H1 (cell line): ENCODE measurements around the gene FAM120A. TPM values are rescaled to one million over a fixed set of nuclear protein-coding genes. Genes with fewer than 3 reads are reported as not detected.

Source experiments
- CTCF ChIA-PET: fragments of 300-600 bp; sonication (Branson Sonifier 250); formaldehyde crosslinking; loops from one replicate; lab custom pipeline; 2021; ENCODE audit not compliant: partially characterized antibody; lab: Charles Lee
- POLR2A ChIA-PET: fragments of 300-600 bp; sonication (Branson Sonifier 250); formaldehyde crosslinking; loops from one replicate; lab custom pipeline; 2021; ENCODE audit warnings: inconsistent platforms; ENCODE audit not compliant: partially characterized antibody; lab: Charles Lee
- DNase-seq, 2 experiments: peaks; one replicate each; pipeline versions ENCODE4 v3.0.0 to v3.0.0-alpha.2; 2010 to 2022; ENCODE audit warnings: low spot score in 2 of 2, low read depth in 1 of 2, mixed read lengths in 1 of 2
- FAIRE-seq: peaks from 2 replicates; lab custom pipeline; 2011; peaks lifted over from hg19 to GRCh38; lab: Jason Lieb, UNC
- H2AFZ ChIP-seq: 2 replicates; pipeline ENCODE4 v1.8.1; 2012; ENCODE audit warnings: low read length, inconsistent platforms
- H2AK5ac ChIP-seq: 2 replicates; pipeline ENCODE4 v1.6.1; 2013; ENCODE audit warnings: low read depth, low read length
- H2BK120ac ChIP-seq: replicated peaks from 2 replicates; pipeline ENCODE3; 2013; ENCODE audit warnings: low read depth, low read length, inconsistent platforms
- H2BK12ac ChIP-seq: 2 replicates; pipeline ENCODE4 v1.6.1; 2013; ENCODE audit warnings: low read depth, low read length
- H2BK15ac ChIP-seq: 2 replicates; pipeline ENCODE4 v1.6.1; 2013; ENCODE audit warnings: low read length
- H2BK20ac ChIP-seq: 2 replicates; pipeline ENCODE4 v1.6.1; 2013; ENCODE audit warnings: low read length
- H2BK5ac ChIP-seq: 2 replicates; pipeline ENCODE4 v1.6.1; 2013; ENCODE audit warnings: low read depth, low read length
- H3K14ac ChIP-seq: 2 replicates; pipeline ENCODE4 v1.6.1; 2013; ENCODE audit warnings: inconsistent platforms; ENCODE audit not compliant: insufficient read length
- H3K18ac ChIP-seq: 2 replicates; pipeline ENCODE4 v1.6.1; 2013; ENCODE audit warnings: low read length; ENCODE audit errors: extremely low read depth
- H3K23ac ChIP-seq: 2 replicates; pipeline ENCODE4 v1.6.1; 2013; ENCODE audit warnings: inconsistent platforms; ENCODE audit not compliant: insufficient read length
- H3K23me2 ChIP-seq: 2 replicates; pipeline ENCODE4 v1.6.1; 2013; ENCODE audit warnings: low read depth, low read length
- H3K27ac ChIP-seq: 2 replicates; pipeline ENCODE4 v1.6.1; 2011; ENCODE audit warnings: low read depth, low read length, inconsistent platforms
- H3K27me3 ChIP-seq, 4 experiments: replicated peaks in 1 of 4; 1 replicate in 1 of 4; 2 replicates in 3 of 4; pipeline versions ENCODE4 v1.6.1 to v1.8.1; 2011 to 2013; ENCODE audit warnings: low read length in 3 of 4, mild to moderate bottlenecking in 3 of 4, inconsistent platforms in 2 of 4, mixed read lengths in 2 of 4, moderate library complexity in 1 of 4; ENCODE audit not compliant: control insufficient read depth in 3 of 4, insufficient read depth in 3 of 4; ENCODE audit errors: extremely low read depth in 1 of 4
- H3K36me3 ChIP-seq, 4 experiments: 2 replicates each; pipeline versions ENCODE4 v1.6.1 to v1.8.1; 2011 to 2013; ENCODE audit warnings: mild to moderate bottlenecking in 4 of 4, low read length in 3 of 4, moderate library complexity in 2 of 4, control low read depth in 1 of 4, inconsistent platforms in 1 of 4; ENCODE audit not compliant: insufficient read depth in 4 of 4, control insufficient read depth in 2 of 4
- H3K4ac ChIP-seq: replicated peaks from 2 replicates; pipeline ENCODE3; 2013; ENCODE audit warnings: low read length, low read depth, mixed read lengths, inconsistent platforms; ENCODE audit not compliant: insufficient read length
- H3K4me1 ChIP-seq, 4 experiments: replicated peaks in 1 of 4; 1 replicate in 1 of 4; 2 replicates in 3 of 4; pipeline versions ENCODE4 v1.6.1 to v1.8.1; 2011 to 2013; ENCODE audit warnings: low read length in 3 of 4, inconsistent platforms in 2 of 4, mixed read lengths in 1 of 4; ENCODE audit not compliant: insufficient read depth in 4 of 4, control insufficient read depth in 3 of 4
- H3K4me2 ChIP-seq, 2 experiments: 2 replicates each; pipeline versions ENCODE4 v1.6.1 to v1.8.1; 2011 to 2013; ENCODE audit warnings: low read depth in 2 of 2, low read length in 2 of 2, control low read depth in 1 of 2, inconsistent platforms in 1 of 2, mild to moderate bottlenecking in 1 of 2; ENCODE audit not compliant: insufficient read depth in 1 of 2
- H3K4me3 ChIP-seq, 4 experiments: fragments of 200-600, 300-600 bp in 1 of 4; sonication (generic), shearing (Covaris generic), sonication (Bioruptor Twin) in 1 of 4; 2 replicates each; pipeline versions ENCODE4 v1.5.1 to v1.8.1; 2011 to 2016; ENCODE audit warnings: low read length in 4 of 4, low read depth in 3 of 4, control low read depth in 2 of 4, inconsistent platforms in 2 of 4, mild to moderate bottlenecking in 2 of 4, mixed read lengths in 1 of 4, moderate library complexity in 1 of 4; ENCODE audit not compliant: insufficient read depth in 2 of 4; ENCODE audit errors: extremely low read depth in 1 of 4
- H3K56ac ChIP-seq: replicated peaks from 2 replicates; pipeline ENCODE3; 2013; ENCODE audit warnings: low read depth, mild to moderate bottlenecking, mixed read lengths, low read length, inconsistent platforms; ENCODE audit not compliant: insufficient read length
- H3K79me1 ChIP-seq: 2 replicates; pipeline ENCODE4 v1.6.1; 2013; ENCODE audit warnings: low read depth, low read length, control low read depth
- H3K79me2 ChIP-seq, 2 experiments: 2 replicates each; pipeline versions ENCODE4 v1.6.1 to v1.8.1; 2012 to 2013; ENCODE audit warnings: low read length in 2 of 2, mild to moderate bottlenecking in 2 of 2, inconsistent platforms in 1 of 2; ENCODE audit not compliant: insufficient read depth in 2 of 2, control insufficient read depth in 1 of 2
- H3K9ac ChIP-seq, 4 experiments: replicated peaks in 1 of 4; 1 replicate in 1 of 4; 2 replicates in 3 of 4; pipeline versions ENCODE4 v1.6.1 to v1.8.1; 2011 to 2013; ENCODE audit warnings: low read depth in 3 of 4, low read length in 3 of 4, control low read depth in 2 of 4, mild to moderate bottlenecking in 2 of 4, moderate library complexity in 2 of 4, inconsistent platforms in 1 of 4; ENCODE audit errors: extremely low read depth in 1 of 4
- H3K9me3 ChIP-seq, 2 experiments: 2 replicates each; pipeline versions ENCODE4 v1.6.1 to v1.8.1; 2012 to 2013; ENCODE audit warnings: mild to moderate bottlenecking in 2 of 2, moderate library complexity in 2 of 2, control low read depth in 1 of 2, inconsistent platforms in 1 of 2, low read depth in 1 of 2, low read length in 1 of 2, mixed read lengths in 1 of 2; ENCODE audit not compliant: insufficient read depth in 2 of 2
- H4K20me1 ChIP-seq, 2 experiments: replicated peaks in 1 of 2; 2 replicates each; pipeline versions ENCODE3 to v1.8.1; 2011 to 2013; ENCODE audit warnings: inconsistent platforms in 2 of 2, low read length in 2 of 2, mild to moderate bottlenecking in 1 of 2; ENCODE audit not compliant: insufficient read depth in 2 of 2, control insufficient read depth in 1 of 2
- H4K5ac ChIP-seq: 2 replicates; pipeline ENCODE4 v1.6.1; 2013; ENCODE audit warnings: low read length, low read depth, mixed read lengths, inconsistent platforms; ENCODE audit not compliant: insufficient read length
- H4K8ac ChIP-seq: 2 replicates; pipeline ENCODE4 v1.8.0; 2013; ENCODE audit warnings: mild to moderate bottlenecking, moderate library complexity, low read length, inconsistent platforms; ENCODE audit not compliant: insufficient read depth; ENCODE audit errors: extremely low read depth
- H4K91ac ChIP-seq: replicated peaks from 2 replicates; pipeline ENCODE3; 2013; ENCODE audit warnings: low read length, mixed read lengths, inconsistent platforms; ENCODE audit not compliant: insufficient read length
- EP300 ChIP-seq, 2 experiments: IDR thresholded peaks; 1 replicate in 1 of 2; 2 replicates in 1 of 2; pipeline ENCODE4 v1.6.1; 2011 to 2012; ENCODE audit warnings: low read depth in 2 of 2, low read length in 2 of 2, mild to moderate bottlenecking in 2 of 2, borderline replicate concordance in 1 of 2, inconsistent platforms in 1 of 2, moderate library complexity in 1 of 2
- EZH2 ChIP-seq: fragments of 200-600 bp; sonication (generic); IDR thresholded peaks from 2 replicates; pipeline ENCODE4 v1.7.1; 2012; ENCODE audit warnings: low read depth, mild to moderate bottlenecking, moderate library complexity, low read length, inconsistent platforms; ENCODE audit not compliant: severe bottlenecking
- GABPA ChIP-seq: IDR thresholded peaks from 2 replicates; pipeline ENCODE4 v1.6.1; 2011; ENCODE audit warnings: mild to moderate bottlenecking, low read length, moderate library complexity, borderline replicate concordance; ENCODE audit not compliant: insufficient read depth
- SP4 ChIP-seq: IDR thresholded peaks from 2 replicates; pipeline ENCODE4 v1.6.1; 2012; ENCODE audit warnings: low read length, inconsistent platforms
- TEAD4 ChIP-seq: IDR thresholded peaks from 2 replicates; pipeline ENCODE4 v1.6.1; 2012; ENCODE audit warnings: low read depth, low read length, inconsistent platforms, mixed read lengths
- WGBS, 2 experiments: shearing (Covaris generic) in 1 of 2; methylation state at CpG; one replicate each; pipeline versions ENCODE4 v1.1.6 to v1.1.7; 2013 to 2015; ENCODE audit warnings: low lambda C conversion rate in 2 of 2, mixed read lengths in 2 of 2, inconsistent platforms in 1 of 2, low coverage in 1 of 2, missing lambda C conversion rate in 1 of 2; ENCODE audit not compliant: insufficient replicate concordance in 2 of 2, insufficient coverage in 1 of 2, insufficient read length in 1 of 2; ENCODE audit errors: extremely low coverage in 1 of 2, missing lambda C conversion rate in 1 of 2; 5-methylcytosine and 5-hydroxymethylcytosine counted together
- polyA plus RNA-seq, 7 experiments: library from polyadenylated mRNA; depleted of rRNA in 3 of 7; stranded (reverse) in 5 of 7; unstranded in 2 of 7; fragments of >200 nt in 5 of 7; fragments of 200-250 nt in 2 of 7; gene quantifications; 1 replicate in 5 of 7; 2 replicates in 1 of 7; 4 replicates in 1 of 7; pipeline versions ENCODE4 v1.2.1 to v1.2.3, GENCODE V29; 2011 to 2013; ENCODE audit warnings: missing spikeins in 2 of 7, mixed read lengths in 2 of 7
- total RNA-seq: library from RNA; stranded (reverse); fragmentation: NEBNext Ultra II Directional; extraction: Animal tissue kit (Norgen Biotek cat#: 25700); gene quantifications from 2 replicates; pipeline ENCODE4 v1.2.1, GENCODE V29; 2021

The FAM120A gene
- total and polyA plus RNA-seq, 2 of the 8 experiments (the other 6 are each of a cell fraction or from before 2014, with no cell fraction given) = 24.9 to 54.7 TPM

GRCh38 chr9:93436218-93436617 lies 15.3 kb upstream of the FAM120A start:
- POLR2A ChIA-PET = interaction anchor here (1.5 kb wide), 1 partner anchor 15 kb away, joined by 4 read pairs; no protein-coding TSS in a partner anchor
- TF ChIP-seq EZH2 (no peak), EP300 (IDR thresholded peaks at IDR 0.05; ENCODE audit: borderline replicate concordance in 1 of 2, low read depth in 2 of 2, low read length in 2 of 2) (no peak), SP4 (no peak), TEAD4 (no peak), GABPA (no peak)

More at GRCh38 chr9:93436218-93436617, 15.3 kb upstream of the FAM120A start:
- Histone ChIP-seq H4K8ac (no peak overlapping the region), H3K4me1 (no peaks in the 10 kb centered on the region; a peak in 1 of 7 replicates), H3K23me2 (no peaks in the 10 kb centered on the region), H3K79me1 (no peaks in the 10 kb centered on the region), H3K18ac (no peak overlapping the region), H3K27ac (no peak overlapping the region), H2BK20ac (no peak overlapping the region), H3K9me3 (no peaks in the 10 kb centered on the region), H3K23ac (no peak overlapping the region), H3K4me2 (no peak overlapping the region), H3K56ac (no peak overlapping the region), H3K4ac (no peak overlapping the region), H2BK12ac (no peak overlapping the region), H3K36me3 (no peaks in the 10 kb centered on the region), H4K20me1 (no peaks in the 10 kb centered on the region), H2BK5ac (no peak overlapping the region), H2BK120ac (no peak overlapping the region), H2AFZ (no peak overlapping the region), H3K9ac (no peak overlapping the region), H2BK15ac (no peak overlapping the region), H3K79me2 (no peaks in the 10 kb centered on the region), H3K14ac (no peak overlapping the region), H3K27me3 (no peaks in the 10 kb centered on the region), H3K4me3 (no peak overlapping the region), H2AK5ac (no peak overlapping the region), H4K91ac (no peak overlapping the region), H4K5ac (no peak overlapping the region)
- CTCF ChIA-PET = no interaction called here
- DNase-seq (no peak), FAIRE-seq (no peak)
- WGBS, 2 experiments = 91% methylated on average over 6 of the region's 6 CpGs; no CpG with 5 or more reads in 1 of the 2 experiments
